Activated CD8-positive, alpha-beta memory T cell treated with anti-CD3 and anti-CD28 coated beads for 4 hours (primary cell): ENCODE measurements around the gene SCIN.
"Not testable (repeated sequence)": the region's sequence is repeated elsewhere in the genome, so short reads cannot be mapped to it uniquely, and the experiment has no call there.

Experiments used
- DNase-seq, 2 donors: peaks; one replicate each; pipeline ENCODE4 v3.0.0-alpha.2; 2020; ENCODE audit warnings: low read depth in 2 of 2

Gene SCIN

DNA sequence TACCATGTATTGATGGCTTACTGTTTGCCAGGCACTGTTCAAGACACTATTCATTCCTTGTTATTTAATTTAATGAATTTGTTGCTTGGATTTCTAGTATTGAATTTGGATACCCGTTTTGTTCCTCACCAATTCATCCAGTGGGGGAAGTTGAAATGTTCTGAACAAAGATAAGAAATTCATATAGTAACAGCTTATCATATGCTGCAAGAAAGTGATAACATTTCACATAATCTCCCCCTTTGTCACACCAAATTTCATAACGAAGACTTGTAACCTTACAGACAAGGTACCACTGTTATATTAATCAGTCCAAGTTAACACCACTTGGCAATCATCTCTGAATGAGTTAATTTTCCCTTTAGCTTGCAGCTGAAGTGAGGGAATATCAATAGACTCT, 42.1 kb downstream of the SCIN start:
- no peak for DNase-seq

DNA sequence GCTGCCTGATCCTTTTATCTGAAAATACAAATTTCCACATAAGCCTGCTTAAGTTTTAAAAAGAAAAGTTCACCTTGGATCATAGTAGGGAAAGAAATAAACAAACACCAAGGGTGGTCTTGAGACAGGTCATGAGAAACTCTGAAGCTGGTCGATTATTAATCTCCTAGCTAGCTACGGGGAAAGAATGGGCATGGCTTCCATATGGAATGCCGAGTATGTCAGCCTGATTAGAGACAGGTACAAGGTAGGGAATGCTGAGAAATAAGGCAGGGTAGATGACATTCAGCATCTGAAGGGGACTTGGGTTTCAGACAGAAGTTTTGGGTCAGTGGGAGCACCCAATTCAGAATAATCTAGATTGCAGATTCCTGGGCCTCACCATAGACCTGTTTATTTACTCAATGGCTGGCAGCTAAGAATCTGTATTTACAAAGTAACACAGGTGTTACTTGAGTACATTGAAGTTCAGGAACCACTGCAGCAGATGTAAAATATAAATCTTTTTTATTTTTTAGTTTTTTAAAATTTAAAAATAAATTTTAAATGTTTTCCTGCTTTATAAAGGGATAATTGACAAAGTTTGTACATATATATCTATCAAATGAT, 49.0 kb downstream of the SCIN start:
- DNase-seq: no peak

DNA sequence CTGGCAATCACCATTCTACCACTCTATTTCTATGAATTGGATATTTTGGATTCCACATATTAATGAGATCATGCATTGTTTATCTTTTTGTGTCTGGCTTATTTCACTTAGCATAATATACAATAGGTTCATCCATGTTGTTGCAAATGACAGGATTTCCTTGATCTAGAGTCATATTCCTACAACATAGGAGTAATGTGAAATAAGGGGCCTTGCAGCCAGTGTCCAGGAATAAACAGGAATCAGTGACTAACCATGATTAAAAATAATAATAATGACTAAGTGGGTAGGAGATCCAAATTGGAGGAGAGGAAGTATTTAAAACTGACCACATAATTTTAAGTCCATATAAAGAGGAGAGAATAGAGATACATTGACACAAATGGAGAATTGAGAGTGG, 49.9 kb downstream of the SCIN start:
- DNase-seq: no peak

DNA sequence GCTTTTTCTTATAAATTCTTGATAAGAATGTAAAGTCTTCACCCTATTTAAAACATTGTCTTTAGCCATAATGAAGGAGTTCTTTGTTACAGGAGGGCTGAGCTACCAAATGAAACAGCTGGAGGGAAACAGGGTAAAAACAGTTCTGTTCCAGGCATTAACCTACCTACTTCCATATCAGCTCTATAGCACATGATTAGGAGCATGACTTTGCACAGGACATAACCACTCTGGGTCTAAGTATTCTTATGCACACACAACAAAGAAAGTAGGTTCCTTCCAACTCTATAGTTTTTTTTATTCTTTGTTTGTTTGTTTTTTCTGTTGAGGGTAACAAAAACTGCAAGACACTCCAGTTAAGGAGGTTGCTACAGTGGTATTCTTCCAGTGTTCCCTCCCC, 52.7 kb downstream of the SCIN start:
- DNase-seq: no peak

DNA sequence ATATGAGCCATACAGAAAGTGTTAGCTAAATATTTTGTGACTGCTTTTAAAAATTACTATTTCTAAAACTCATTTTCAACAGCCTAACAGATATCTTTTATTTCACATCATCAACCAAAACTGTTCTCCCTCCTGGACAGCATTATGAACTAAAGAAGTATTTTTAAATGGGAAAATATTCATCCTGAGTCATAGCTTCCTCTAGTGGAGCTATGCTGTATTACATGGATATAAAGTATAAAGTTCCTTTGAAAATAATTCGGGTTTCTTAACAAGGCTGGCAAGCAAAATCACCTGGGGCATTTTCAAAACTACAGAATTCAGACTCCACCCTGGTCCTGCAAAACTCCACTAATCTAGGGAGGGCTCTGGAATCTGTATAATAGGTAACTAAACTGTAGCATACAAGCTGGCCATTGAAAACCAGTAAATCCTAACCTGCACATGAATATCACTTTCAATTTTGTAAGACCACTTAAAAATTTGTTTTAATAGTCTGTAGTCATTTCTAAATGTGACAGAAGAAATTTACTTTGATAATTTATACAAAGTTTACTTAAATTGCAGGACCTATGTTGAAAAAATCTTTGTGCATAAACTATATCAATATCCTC, 53.5 kb downstream of the SCIN start:
- DNase-seq: no peak

DNA sequence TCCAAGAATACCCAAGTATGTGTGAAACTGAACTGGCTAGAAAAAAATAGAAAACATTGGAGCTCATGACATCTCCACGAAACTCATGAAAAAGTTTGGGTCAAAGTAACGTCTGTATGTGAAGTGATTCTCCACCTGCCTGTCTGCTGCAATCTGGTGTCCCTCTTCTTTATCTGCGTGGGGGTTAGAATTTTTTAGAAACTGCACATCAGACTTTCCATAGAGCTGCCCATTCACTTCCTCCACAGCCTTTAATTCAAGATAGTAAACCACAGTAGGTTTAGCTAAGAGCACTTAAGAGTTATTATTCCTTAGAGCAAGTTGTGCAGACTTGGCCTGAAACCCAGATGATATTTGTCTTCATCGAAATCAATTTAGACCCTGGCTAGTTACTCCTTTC, 55.3 kb downstream of the SCIN start:
- DNase-seq: no peak

DNA sequence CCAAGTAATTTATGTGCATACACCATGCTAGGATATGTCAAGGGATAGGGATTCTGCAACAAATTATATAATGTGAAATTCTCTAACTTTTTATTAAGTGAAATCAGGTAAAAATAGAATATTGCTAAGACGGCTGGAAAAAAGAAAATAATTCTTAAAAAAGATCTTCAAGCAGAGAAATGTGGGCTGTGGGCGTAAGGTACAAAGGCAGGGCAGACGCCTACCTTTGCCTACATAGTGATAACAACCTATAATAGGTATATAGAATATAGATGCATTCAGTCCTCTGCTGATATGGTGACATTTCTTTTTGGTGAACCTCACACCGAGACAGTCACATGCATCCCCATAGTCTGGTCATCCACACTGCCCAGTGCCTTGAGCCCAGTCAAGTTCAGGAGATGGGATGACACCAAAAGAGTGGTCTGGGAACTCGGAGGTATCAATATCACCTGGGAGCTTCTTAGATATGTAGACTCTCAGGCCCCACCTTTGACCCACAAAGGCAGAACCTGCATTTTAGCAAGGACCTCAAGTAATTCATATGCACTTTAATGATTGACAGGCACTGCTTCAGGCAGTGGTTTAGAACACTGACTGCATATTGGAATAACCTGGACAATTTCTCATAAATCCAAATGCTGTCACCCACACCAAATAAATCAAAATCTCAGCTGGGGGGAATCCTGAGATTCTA, 59.4 kb downstream of the SCIN start:
- DNase-seq: no peak

DNA sequence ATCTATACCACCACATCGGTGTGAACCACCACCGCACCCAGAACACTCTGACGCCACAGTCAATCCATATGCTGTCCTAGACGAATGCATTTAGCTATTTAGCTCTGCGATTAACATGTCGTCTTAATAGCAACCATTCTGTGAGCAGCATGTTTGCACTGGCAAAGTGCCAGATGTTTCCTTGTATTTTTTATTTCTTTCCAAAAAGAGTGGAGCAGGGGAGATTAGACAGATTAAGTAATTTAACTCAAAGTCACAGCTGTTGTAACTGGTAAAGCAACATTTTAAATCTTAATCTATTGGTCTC, 59.9 kb downstream of the SCIN start:
- no peak for DNase-seq

DNA sequence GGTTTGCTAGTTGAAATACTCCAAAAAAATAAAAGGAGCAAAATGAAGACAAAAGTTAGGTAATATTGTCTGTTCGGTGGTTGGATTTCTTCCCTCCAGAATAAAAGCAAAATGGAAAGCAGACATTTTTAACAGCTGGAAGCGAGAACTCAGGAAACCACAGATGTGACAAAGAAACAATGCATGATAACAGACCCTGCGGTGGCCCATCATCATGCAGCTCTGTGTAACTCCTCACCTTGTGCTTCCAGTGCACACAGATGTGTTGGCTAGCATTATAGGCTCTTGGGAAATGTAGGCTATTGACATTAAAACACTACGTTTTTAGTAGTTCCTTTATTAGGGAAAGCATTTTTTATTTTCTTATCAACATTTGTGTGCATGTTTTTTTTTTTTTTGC, 63.1 kb downstream of the SCIN start:
- DNase-seq: no peak

DNA sequence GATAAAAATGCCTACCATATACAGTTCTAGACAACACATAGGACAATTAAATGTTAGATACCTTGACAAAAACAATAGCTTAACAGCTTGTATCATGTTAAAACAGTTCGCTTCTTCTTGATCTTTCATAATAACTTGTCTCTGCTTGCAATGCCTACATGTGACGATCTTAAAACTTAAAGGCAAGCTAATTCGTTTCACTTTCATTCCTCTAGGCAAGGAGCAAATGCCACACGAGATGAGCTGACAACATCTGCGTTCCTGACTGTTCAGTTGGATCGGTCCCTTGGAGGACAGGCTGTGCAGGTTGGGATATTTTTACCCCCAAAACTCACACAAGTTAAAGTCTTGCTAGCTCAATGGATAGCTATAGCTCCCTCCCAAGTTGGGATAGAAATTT, 65.3 kb downstream of the SCIN start:
- no peak for DNase-seq

DNA sequence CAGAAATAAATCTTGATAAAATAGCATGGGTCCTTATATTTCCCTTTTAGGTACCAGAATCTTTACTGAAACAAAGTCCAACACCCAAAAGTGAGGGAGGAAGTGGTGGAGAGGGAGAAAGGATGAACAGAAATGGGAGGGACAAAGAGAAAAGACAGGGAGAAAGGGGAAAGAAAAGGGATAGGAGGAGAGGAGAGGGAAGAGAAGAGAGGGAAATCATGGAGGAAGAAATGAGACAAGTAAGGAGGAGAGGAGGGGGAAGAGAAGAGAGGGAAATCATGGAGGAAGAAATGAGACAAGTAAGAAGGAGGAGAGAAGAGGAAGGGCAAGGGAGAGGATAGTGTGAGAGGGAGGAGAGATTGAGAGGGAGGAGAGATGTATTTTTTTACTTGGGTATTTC, 66.8 kb downstream of the SCIN start:
- no peak for DNase-seq

DNA sequence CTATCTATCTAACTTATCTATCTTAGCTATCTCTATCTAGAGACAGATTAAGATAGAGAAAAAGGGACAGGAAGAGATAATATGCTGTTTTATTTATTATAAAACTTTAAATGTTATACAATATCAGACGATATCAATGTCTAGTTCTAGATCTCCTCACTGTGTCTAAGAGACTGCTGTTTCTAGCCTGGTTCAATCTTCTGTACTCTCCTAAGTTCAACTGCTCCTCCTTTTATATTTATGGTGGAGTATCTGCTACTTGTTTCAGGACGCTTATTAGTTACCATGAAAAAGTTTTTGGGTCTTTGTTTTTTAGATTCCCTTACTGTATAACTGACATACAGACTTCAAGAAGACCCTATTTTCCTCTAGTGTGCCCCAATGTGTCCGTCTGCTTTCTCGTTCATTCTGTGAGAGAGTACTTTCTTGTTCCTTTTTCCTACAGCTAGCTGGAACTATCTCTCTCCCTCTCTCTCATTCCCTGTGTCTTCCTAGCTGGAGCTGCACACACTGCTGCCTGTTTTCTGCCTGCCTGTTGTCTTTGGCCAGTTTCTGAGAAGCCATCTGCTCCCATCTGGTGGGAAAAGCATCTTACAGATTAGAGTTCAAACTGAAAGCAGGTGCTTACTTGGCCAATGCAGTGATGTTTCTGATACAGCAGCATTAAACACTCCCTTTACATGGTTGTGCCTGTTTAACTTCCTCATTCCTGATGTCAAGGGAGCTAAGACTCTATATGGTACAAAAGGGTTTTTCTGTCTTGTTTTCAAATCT, 67.5 kb downstream of the SCIN start:
- DNase-seq: no peak

DNA sequence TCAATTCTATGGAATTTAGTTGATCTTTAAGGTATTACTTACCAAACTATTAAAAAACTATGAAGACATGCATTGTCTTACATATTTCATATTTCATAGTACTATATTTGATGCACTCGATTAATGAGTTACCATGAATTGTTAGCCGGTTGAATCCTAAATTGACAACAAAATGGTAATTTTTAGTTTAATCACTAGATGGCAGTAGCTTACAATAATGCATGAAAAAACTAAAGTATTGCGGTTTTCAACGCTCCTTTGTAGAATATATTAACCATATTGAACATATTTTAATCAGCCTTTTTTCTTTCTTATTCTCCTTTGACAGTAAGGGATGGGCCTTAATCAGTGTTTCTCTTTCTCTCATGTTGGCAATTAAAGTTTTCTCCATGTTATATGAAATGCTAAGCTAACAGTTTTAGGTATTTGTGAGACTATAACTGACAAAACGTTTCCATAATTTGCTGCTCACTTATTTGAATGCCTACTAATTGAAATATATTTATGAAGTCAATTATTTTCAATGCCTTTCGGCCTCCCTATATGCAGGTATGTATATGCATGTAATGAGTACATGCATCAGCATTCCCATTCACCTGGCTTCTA, 68.4 kb downstream of the SCIN start:
- no peak for DNase-seq

DNA sequence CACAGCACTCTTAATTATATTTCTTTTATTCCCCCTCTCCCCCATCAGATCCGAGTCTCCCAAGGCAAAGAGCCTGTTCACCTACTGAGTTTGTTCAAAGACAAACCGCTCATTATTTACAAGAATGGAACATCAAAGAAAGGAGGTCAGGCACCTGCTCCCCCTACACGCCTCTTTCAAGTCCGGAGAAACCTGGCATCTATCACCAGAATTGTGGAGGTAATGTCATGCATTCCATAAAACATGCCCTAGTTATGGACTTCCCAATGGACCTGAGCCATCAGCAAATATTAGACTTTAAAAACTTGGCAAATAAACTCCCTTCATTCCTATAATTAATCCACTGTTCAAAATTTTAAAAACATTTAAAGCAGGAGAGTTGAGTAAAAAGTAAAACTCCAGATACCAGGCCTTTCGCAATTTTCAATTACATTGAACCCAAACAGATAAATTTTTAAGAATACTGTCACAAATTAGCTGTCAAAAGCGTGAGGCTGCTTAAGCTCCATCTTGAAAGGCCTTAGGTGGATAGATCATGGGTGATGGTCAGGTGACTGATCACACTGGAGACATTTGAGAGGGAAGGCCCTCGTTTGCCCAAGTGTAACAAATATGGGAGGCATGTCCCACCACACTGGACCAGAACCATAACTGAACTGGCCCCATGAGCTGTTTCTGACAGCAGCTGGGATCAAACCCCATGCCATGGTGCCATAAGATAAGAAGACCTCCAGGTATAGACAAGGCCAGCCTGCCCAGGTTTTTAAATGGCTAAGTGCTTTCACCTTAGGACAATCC, 70.0 kb downstream of the SCIN start:
- DNase-seq: no peak

DNA sequence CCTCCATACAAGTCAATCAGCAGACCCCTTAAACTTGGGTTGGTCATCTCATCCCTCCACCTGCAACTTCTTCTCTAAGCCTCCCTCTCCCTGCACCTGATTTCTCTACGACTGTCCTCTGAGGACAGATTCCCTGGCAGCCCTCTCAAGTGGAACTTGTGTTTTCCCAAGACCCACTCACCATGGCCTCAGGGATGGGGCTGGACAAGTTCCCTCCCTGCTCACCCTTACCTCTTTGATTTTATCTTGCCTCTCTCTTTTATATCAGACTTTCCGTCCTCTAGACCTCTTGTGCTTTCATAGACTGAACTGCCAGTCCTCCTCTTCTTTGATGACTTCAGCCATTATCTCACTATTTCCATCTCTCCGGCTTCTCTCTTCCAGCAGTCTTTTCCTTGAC, 70.7 kb downstream of the SCIN start:
- DNase-seq: no peak

DNA sequence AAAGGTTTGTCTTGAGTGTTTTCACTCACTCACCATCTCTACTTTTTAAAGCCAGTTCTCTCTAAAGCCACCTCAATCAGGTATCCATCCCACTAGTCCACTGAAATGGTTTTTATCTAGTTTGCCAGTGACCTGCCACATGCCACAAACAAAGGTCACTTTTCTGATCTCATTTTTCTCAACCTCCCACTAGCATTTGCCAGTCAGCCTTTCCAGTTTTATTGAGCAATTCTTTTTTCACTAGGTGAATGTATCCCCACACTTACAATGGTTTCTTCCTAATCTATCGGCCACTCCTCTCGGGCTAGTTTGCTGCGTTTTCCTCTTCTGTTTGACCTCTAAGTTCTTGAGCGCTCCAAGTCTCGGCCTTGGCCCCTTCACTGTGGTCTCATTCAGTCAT, 72.0 kb downstream of the SCIN start:
- no peak for DNase-seq

DNA sequence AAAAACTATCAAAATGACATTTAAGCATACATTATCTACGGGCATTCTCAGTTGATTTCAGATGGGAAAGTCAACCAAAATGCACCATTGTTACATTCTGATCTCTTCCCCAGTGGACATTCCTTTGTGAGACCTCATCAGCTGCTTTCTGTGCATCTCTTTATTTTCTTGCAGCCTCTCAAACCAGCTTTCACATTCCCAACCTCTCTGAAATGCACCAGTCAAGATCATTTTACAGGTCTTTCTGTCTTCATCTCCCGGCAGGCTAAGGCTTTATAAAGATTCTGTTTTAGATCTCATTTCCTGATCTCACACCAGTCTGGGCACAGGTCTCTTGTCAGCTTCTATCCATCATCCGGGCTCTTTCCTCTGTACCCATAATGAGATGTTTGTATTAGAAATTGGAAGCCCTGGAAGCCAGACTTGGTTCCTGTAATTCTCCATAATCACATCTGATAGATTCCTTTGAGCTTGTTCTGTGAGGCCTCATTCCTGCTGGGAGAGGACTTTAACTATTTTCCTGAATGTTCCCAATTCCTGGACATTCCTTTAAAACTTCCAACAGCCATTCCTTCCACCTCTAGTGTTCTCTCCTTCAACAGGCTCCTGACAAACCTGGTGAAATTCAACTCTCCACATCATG, 72.6 kb downstream of the SCIN start:
- DNase-seq: no peak

DNA sequence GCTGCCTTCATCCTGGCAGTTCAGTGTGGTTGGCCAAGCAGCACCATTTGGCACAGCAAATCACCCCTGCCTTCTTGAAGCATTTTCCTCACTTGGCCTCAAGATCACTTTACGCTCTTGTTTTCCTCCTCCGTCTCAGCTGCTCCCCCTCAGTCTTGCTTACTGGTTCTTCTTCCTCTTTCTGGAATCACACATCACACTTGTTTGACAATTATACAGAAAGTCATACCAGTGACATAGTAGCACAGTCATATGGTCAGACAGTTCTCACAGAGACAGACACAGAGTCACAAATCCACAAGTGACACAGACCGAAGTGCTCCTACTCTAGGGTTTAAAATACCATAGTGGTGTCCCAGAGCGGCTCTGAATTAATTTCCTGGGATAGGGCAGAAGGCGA, 73.1 kb downstream of the SCIN start:
- DNase-seq: no peak

DNA sequence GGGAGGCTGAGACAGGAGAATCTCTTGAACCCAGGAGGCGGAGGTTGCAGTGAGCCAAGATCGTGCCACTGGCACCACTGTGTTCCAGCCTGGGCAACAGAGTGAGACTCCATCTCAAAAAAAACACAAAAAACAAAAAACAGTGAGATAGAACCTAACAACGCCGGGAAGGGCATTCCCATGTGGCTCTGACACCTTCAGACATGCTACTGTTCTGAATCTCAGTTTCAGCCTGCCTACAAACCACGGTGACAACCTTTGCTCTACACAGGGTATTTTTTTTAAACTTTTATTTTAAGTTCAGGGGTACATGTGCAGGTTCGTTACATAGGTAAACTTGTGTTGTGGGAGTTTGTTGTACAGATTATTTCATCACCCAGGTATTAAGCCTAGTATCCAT, 74.7 kb downstream of the SCIN start:
- not testable (repeated sequence) for DNase-seq

DNA sequence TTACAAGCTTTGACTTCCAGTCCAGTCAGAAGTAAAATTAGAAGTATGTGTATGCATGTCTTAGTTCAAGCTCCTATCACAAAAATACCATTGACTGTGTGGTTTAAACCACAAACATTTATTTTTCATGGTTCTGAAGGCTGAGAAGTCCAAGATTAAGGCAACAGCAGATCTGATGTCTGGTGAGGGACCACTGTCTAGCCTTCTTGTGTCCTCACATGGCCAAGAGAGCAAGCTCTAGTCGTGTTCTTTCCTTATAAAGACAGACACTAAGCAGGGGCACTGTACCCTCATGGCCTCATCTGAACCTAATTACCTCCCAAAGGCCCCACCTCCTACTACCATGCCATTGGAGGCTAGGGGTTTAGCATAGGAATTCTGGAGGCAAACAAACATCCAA, 75.6 kb downstream of the SCIN start:
- DNase-seq: no peak
